ENCODE measurements around the gene MED9.

MED9 gene

DNA sequence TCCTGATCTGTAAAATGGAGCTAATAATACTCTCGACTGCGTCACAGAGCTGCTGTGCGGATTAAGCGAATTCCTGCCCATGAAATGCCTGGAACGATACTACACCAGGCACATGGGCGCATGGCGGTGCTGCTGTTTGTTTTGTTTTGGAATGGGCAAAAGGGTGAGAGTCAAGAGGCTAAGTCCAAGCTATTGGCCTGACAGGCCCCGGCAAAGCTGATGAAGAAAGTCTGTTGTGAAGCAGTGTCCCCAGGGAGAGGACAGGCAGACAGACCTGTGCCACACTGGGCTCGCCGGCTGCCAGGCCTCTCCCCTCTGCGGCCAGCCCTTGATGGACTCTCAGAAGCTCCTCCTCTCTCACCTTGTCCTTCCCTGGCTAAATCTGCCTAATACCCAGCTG is 50.7 kb downstream of the MED9 start:
- no peaks in the 10 kb centered on the region for H3K9me3 ChIP-seq
- in situ Hi-C loops (cut with MboI; ENCODE audit: low sequenced_read_pairs) = no loop called here
- H3K36me3 ChIP-seq (replicated peaks) = no peaks in the 10 kb centered on the region
- no peaks in the 10 kb centered on the region for H3K4me1 ChIP-seq
- H3K27me3 ChIP-seq (ENCODE audit: low read depth) = no peaks in the 10 kb centered on the region
- no peak for DNase-seq (ENCODE audit: low spot score in 2 of 2)
- H3K4me3 ChIP-seq = no peak overlapping the region

- Histone ChIP-seq H3K36me3 (replicated peaks) (no peaks in the 10 kb centered on the region), H3K4me1 (peaks cover 4% of the 10 kb centered on the region), H3K27me3 (ENCODE audit: low read depth) (no peaks in the 10 kb centered on the region), H3K9me3 (no peaks in the 10 kb centered on the region), H3K4me3 (no peak overlapping the region)
- in situ Hi-C loops (cut with MboI; ENCODE audit: low sequenced_read_pairs) = no loop called here
- DNase-seq (ENCODE audit: low spot score in 2 of 2) = no peak
These were observed 51.2 kb downstream of the MED9 start for GRCh38 chr17:17527956-17528500.

- DNase-seq (ENCODE audit: low spot score in 2 of 2) = no peak
- in situ Hi-C loops (cut with MboI; ENCODE audit: low sequenced_read_pairs) = no loop called here
- no peak overlapping the region for H3K4me3 ChIP-seq
- H3K27me3 ChIP-seq (ENCODE audit: low read depth) = no peaks in the 10 kb centered on the region
- H3K36me3 ChIP-seq (replicated peaks) = no peaks in the 10 kb centered on the region
- no peaks in the 10 kb centered on the region for H3K9me3 ChIP-seq
- H3K4me1 ChIP-seq = peaks cover 8% of the 10 kb centered on the region
These were observed 52.2 kb downstream of the MED9 start for GRCh38 chr17:17528696-17529652.

DNA sequence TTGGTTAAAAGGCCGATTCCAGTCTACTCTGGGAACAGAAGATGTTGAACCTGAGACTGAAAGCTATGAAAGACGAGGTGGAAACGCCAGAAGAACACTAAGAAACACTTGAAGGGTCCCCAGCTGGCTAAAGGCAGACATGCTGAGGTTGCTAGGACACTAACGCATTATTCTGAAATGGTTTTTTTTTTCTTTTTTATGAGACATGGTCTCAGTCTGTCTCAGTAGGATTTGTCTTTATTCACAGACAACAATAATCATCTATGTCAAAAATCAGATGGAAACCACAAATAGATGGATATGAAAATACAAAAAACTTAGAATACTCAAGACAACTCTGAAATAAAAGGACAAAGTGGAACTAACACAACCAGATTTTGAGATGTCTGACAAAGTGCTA is 54.4 kb downstream of the MED9 start:
- DNase-seq (ENCODE audit: low spot score in 2 of 2) = no peak
- Histone ChIP-seq H3K4me3 (no peak overlapping the region), H3K27me3 (ENCODE audit: low read depth) (no peaks in the 10 kb centered on the region), H3K9me3 (no peaks in the 10 kb centered on the region), H3K4me1 (peaks cover 8% of the 10 kb centered on the region), H3K36me3 (replicated peaks) (no peaks in the 10 kb centered on the region)
- in situ Hi-C loops (cut with MboI; ENCODE audit: low sequenced_read_pairs) = no loop called here

DNA sequence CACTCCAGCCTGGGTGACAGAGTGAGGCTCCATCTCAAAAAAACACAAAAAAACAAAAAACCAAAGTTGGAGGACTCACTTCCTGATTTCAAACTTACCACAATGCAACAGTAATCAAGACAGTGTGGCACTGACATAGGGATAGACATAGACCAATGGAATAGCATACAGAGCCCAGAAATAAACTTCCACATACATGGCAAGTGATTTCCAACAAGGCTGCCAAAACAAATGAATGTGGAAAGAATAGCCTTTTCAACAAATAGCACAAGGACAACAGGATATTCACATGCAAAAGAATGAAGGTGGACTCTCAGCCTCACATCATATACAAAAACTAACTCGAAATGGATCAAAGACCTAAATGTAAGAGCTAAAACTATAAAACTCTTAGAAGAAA is 56.2 kb downstream of the MED9 start:
- H3K4me1 ChIP-seq = peaks cover 8% of the 10 kb centered on the region
- H3K27me3 ChIP-seq (ENCODE audit: low read depth) = no peaks in the 10 kb centered on the region
- in situ Hi-C loops (cut with MboI; ENCODE audit: low sequenced_read_pairs) = no loop called here
- no peaks in the 10 kb centered on the region for H3K36me3 ChIP-seq (replicated peaks)
- no peak overlapping the region for H3K4me3 ChIP-seq
- no peaks in the 10 kb centered on the region for H3K9me3 ChIP-seq
- DNase-seq (ENCODE audit: low spot score in 2 of 2) = no peak

DNA sequence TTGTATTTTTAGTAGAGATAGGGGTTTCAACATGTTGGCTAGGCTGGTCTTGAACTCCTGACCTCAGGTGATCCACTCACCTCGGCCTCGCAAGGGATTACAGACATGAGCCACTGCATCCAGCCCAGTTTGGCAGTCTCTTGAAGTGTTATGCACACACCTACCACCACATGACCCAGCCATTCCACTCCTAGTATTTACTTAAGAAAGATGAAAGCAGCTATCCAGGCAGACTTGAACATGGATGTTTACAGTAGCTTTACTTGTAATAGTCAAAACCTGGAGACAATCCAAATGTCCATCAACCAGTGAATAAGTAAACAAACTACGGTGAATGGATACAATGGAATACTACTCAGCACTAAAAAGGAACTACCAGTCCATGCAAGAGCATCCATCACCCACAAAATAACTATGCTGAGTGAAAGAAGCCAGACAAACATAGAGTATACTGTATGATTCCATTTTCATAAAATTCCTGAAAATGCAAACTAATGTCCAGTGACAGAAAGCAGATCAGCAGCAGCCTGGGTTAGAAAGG is 57.2 kb downstream of the MED9 start:
- in situ Hi-C loops (cut with MboI; ENCODE audit: low sequenced_read_pairs) = no loop called here
- DNase-seq (ENCODE audit: low spot score in 2 of 2) = no peak
- H3K36me3 ChIP-seq (replicated peaks) = no peaks in the 10 kb centered on the region
- no peaks in the 10 kb centered on the region for H3K27me3 ChIP-seq (ENCODE audit: low read depth)
- H3K4me1 ChIP-seq = peaks cover 14% of the 10 kb centered on the region
- H3K4me3 ChIP-seq = no peak overlapping the region
- H3K9me3 ChIP-seq = no peaks in the 10 kb centered on the region

DNA sequence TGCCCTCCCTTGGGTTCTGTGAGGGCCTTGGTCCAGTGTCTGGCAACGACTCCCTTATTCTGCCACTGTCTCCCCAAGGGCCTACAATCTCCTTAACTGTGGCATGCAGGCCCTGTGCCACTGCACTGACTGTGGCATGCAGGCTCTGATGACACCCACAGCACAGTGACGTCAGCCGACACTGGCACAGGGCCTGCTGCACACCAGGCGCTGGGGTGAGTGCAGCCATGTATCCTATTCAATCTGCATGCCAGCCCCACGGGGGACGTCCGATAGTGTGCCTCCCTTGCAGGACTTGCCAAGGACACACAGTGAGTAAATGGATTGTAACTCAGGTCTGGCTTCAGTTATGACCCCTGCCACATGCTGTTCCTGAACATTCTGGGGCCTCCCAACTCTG is 59.2 kb downstream of the MED9 start:
- peaks cover 14% of the 10 kb centered on the region for H3K4me1 ChIP-seq
- no peak for DNase-seq (ENCODE audit: low spot score in 2 of 2)
- in situ Hi-C loops (cut with MboI; ENCODE audit: low sequenced_read_pairs) = no loop called here

DNA sequence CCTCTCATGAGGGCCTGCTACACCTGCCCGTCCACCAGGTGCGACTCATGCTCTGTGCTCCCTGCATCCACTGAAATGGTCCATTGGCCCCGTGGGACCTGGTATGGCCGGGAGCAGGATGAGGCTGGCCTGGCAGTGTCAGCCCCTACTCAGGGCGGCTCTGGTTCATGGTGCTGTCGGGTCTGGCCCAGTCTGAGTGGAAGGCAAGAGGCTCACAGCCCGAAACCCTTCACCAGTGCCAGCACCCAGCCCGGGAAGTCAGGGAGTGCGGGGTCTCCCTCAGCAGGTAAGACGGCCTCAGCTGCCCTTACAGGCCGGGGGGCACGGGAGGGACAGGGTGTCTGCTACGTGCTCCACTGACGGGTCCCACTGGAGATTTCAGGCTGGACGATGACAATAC is 59.9 kb downstream of the MED9 start:
- Histone ChIP-seq H3K36me3 (replicated peaks) (no peaks in the 10 kb centered on the region), H3K4me3 (no peak overlapping the region), H3K27me3 (ENCODE audit: low read depth) (no peaks in the 10 kb centered on the region), H3K9me3 (no peaks in the 10 kb centered on the region), H3K4me1 (peaks cover 14% of the 10 kb centered on the region)
- no peak for DNase-seq (ENCODE audit: low spot score in 2 of 2)
- in situ Hi-C loops (cut with MboI; ENCODE audit: low sequenced_read_pairs) = no loop called here

More for the DNA sequence above, 59.2 kb downstream of the MED9 start:
- no peaks in the 10 kb centered on the region for H3K36me3 ChIP-seq (replicated peaks)
- H3K4me3 ChIP-seq = no peak overlapping the region
- no peaks in the 10 kb centered on the region for H3K9me3 ChIP-seq
- H3K27me3 ChIP-seq (ENCODE audit: low read depth) = no peaks in the 10 kb centered on the region

DNA sequence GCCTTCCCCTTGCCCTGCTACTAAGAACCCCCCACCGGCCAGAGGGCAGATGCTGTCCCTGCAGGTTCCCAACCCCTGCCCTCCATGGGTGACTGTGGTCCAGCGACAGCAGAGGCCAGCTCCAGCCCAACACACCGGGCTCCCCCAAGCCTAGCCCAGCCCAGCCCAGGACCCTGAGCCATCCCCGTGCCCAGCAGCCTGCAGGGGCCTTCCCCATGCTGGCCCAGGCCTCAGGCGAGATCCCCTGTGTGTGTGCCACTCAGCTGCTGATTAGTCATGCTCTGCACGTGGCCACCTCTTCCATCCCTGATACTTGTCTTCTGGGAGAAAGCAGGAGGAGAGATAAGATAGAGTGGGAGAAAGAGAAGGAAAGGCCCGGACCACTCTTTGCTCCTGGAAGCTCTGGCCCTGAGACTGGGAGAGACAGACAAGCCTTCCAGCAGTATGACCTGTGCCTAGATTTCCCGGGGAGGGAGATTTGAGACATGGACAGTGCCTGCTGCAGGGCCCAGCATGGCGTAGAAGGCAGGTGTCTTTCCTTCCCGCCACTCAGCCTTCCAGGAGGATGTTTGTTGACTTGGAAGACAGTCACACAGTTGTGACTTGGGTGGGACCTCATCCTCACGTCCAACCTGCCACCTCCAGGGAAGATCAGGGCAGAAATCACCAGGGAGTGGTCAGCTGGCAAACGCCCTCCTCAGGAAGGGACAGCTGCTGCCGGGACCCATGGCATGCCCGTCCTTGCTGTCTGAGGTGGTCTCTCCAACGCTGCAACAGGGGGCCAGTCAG is 60.7 kb downstream of the MED9 start:
- no peaks in the 10 kb centered on the region for H3K36me3 ChIP-seq (replicated peaks)
- no peaks in the 10 kb centered on the region for H3K27me3 ChIP-seq (ENCODE audit: low read depth)
- no peak for DNase-seq (ENCODE audit: low spot score in 2 of 2)
- in situ Hi-C loops (cut with MboI; ENCODE audit: low sequenced_read_pairs) = no loop called here
- H3K4me3 ChIP-seq = no peak overlapping the region
- peaks cover 14% of the 10 kb centered on the region for H3K4me1 ChIP-seq
- no peaks in the 10 kb centered on the region for H3K9me3 ChIP-seq

DNA sequence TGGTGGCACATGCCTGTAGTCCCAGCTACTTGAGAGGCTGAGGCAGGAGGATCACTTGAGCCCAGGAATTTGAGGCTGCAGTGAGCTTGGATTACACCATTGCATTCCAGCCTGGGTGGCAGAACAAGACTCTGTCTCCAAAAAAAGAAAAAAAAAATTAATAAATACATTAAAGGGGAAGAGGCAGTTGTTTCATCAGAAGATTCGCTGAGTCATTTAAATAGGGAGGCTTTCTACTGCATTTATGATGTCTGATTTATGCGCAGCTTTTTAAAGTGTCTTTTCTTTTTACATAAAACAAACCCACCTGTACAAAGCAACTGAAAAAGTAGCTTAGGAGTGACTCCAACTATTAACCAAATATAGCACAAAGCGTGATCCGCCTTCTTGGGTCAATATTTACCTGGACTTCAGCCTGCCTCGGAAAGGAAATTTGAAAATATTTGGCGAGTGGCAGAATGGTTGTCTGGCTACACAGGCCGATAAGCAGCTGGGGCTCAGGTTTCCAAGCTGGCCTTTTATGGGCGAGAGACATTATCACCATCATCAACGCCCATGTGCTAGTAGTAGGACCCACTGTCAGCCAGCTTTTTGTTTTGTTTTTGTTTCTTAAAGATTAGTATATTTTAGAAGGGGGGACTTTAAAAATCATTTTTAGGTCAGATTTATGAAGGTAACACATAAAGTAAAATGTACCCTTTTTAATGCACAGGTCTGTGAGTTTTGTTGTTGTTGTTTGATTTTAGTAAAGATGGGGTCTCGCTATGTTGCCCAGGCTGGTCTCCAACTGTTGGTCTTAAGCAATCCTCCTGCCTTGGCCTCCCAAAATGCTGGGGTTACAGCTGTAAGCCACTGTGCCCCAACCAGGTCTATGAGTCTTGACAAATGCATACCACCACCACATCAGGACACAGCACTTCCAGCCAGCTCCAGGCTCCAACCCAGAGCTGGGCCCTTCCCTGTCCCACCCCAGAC is 61.9 kb downstream of the MED9 start:
- Histone ChIP-seq H3K4me1 (peaks cover 6% of the 10 kb centered on the region), H3K4me3 (no peak overlapping the region), H3K9me3 (no peaks in the 10 kb centered on the region), H3K36me3 (replicated peaks) (no peaks in the 10 kb centered on the region), H3K27me3 (ENCODE audit: low read depth) (no peaks in the 10 kb centered on the region)
- in situ Hi-C loops (cut with MboI; ENCODE audit: low sequenced_read_pairs) = no loop called here
- DNase-seq (ENCODE audit: low spot score in 2 of 2) = peak in 1 of 2 experiments; percentile 33

DNA sequence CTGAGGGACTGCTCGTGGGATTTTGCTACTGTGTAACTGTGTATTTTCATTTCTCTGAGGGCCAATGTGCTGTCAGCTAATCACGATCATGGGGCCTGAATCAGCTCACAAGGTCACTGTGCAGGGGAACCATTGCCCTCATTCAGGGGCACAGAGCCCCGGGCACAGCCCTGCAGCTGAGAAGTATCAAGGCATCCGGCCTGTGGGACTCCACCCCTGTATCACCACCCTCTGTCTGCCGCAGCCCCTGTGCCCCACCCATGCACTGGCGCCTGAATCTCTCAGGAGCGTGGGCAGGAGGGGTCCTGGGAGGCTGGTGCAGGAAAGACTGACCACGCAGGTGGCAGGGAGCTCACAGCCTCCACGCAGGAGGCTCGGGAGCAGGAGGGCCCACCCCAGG is 62.8 kb downstream of the MED9 start:
- DNase-seq (ENCODE audit: low spot score in 2 of 2) = no peak

DNA sequence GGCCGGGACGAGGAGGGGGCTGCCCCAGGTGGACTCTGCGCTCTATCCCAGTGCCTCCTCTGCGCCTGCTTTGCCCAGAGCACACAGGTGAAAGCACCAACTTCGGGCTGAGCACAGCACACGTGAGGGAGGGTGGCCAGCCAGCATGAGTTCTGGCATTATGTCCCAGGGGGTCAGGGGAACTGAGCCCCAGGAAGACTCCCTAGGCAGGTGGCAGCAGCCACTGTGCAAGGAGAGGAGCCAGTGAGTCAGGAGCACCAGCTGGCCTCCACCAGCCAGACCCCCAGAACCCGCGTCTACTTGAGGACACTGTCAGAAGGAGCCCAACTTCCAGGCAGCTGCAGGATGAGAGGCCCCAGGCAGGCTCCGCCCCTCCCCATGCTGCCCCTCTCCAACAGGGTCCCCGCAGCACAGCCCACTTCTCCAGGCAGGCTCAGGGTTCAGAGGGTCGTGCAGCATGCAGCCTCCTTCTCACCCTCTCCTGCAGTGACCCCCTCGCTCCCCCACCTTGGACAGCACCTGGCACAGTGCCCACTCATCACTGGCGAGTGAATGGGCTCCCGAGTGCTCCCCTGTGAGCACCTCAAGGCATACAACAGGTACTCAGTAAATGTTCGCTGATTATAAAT is 63.6 kb downstream of the MED9 start:
- Histone ChIP-seq H3K36me3 (replicated peaks) (no peaks in the 10 kb centered on the region), H3K4me1 (peaks cover 6% of the 10 kb centered on the region), H3K4me3 (no peak overlapping the region), H3K9me3 (no peaks in the 10 kb centered on the region), H3K27me3 (ENCODE audit: low read depth) (no peaks in the 10 kb centered on the region)
- in situ Hi-C loops (cut with MboI; ENCODE audit: low sequenced_read_pairs) = no loop called here
- no peak for DNase-seq (ENCODE audit: low spot score in 2 of 2)

More for the DNA sequence above, 62.8 kb downstream of the MED9 start:
- H3K36me3 ChIP-seq (replicated peaks) = no peaks in the 10 kb centered on the region
- H3K9me3 ChIP-seq = no peaks in the 10 kb centered on the region
- H3K27me3 ChIP-seq (ENCODE audit: low read depth) = no peaks in the 10 kb centered on the region
- no peak overlapping the region for H3K4me3 ChIP-seq
- in situ Hi-C loops (cut with MboI; ENCODE audit: low sequenced_read_pairs) = no loop called here
- peaks cover 6% of the 10 kb centered on the region for H3K4me1 ChIP-seq
